HCT116 (cell line): ENCODE results near the gene NEDD4L. TPM values are rescaled to one million over a fixed set of nuclear protein-coding genes. Genes with fewer than 3 reads are reported as not detected.

Experiments used
- ATAC-seq: fragments of 200-7000 bp; cut with Tn5 transposase; 2 replicates; pipeline ENCODE4 v1.9.1; 2020; ENCODE audit warnings: mild to moderate bottlenecking, moderate library complexity
- Bru-seq: library from RNA; stranded (reverse); fragments of 400-500 nt; gene quantifications from one replicate; lab custom pipeline; 2021; lab: Mats Ljungman, UMichigan
- BruChase-seq, 2 experiments: library from RNA; stranded (reverse); fragments of 400-500 nt; gene quantifications; one replicate each; lab custom pipeline; 2021; lab: Mats Ljungman, UMichigan
- BruUV-seq: library from RNA; stranded (reverse); fragments of 400-500 nt; replicated peaks from 2 replicates; lab custom pipeline; 2021; lab: Mats Ljungman, UMichigan
- CTCF ChIA-PET: fragments of 300-600 bp; sonication (Branson Sonifier 250); formaldehyde crosslinking; loops from one replicate; lab custom pipeline; 2021; ENCODE audit warnings: antibody characterized with exemption; lab: Charles Lee
- POLR2A ChIA-PET: fragments of 300-600, 350-600 bp; sonication (Branson Sonifier 250); formaldehyde crosslinking; loops from one replicate; lab custom pipeline; 2021; ENCODE audit warnings: antibody characterized with exemption; lab: Charles Lee
- RAD21 ChIA-PET, 2 experiments: fragments of 300-600 bp; sonication (Branson Sonifier 250); formaldehyde crosslinking; loops; one replicate each; lab custom pipeline; 2023; ENCODE audit warnings: low total read pairs in 2 of 2; ENCODE audit not compliant: uncharacterized antibody in 2 of 2, unreplicated experiment in 2 of 2, low non-redundant PET in 1 of 2; lab: Charles Lee
- DNase-seq: peaks from one replicate; pipeline ENCODE4 v3.0.0-alpha.2; 2010; ENCODE audit warnings: low read depth, low spot score
- H2AFZ ChIP-seq: fragments of 200-600 bp; shearing (Covaris generic), sonication (generic); 2 replicates; pipeline ENCODE4 v1.6.1; 2017; ENCODE audit warnings: low read depth, mixed run types, mixed read lengths, antibody characterized with exemption, low read length; ENCODE audit not compliant: poor library complexity, severe bottlenecking
- H3K27ac ChIP-seq: 2 replicates; pipeline ENCODE4 v1.5.1; 2012; ENCODE audit warnings: low read depth, low read length
- H3K27me3 ChIP-seq: fragments of 200-600 bp; sonication (generic); 2 replicates; pipeline ENCODE4 v1.6.1; 2016; ENCODE audit warnings: mixed run types, low read length, mixed read lengths; ENCODE audit not compliant: insufficient read depth
- H3K36me3 ChIP-seq, 2 experiments: fragments of 200-500 bp in 1 of 2; fragments of 200-600 bp in 1 of 2; sonication (Bioruptor generic) in 1 of 2; sonication (generic) in 1 of 2; 2 replicates each; pipeline versions ENCODE4 v1.5.1 to v1.6.1; 2014 to 2016; ENCODE audit warnings: low read length in 2 of 2, inconsistent platforms in 1 of 2, mixed read lengths in 1 of 2, mixed run types in 1 of 2; ENCODE audit not compliant: insufficient read depth in 2 of 2, control insufficient read depth in 1 of 2
- H3K4me1 ChIP-seq, 2 experiments: fragments of 200-600 bp in 1 of 2; sonication (generic) in 1 of 2; 2 replicates each; pipeline versions ENCODE4 v1.5.1 to v1.6.1; 2012 to 2017; ENCODE audit warnings: low read length in 2 of 2, inconsistent platforms in 1 of 2, mild to moderate bottlenecking in 1 of 2, mixed read lengths in 1 of 2, mixed run types in 1 of 2, moderate library complexity in 1 of 2; ENCODE audit not compliant: insufficient read depth in 2 of 2, control insufficient read depth in 1 of 2
- H3K4me2 ChIP-seq: fragments of 200-600 bp; sonication (generic); 2 replicates; pipeline ENCODE4 v1.6.1; 2017; ENCODE audit warnings: mixed run types, low read length, mixed read lengths
- H3K4me3 ChIP-seq, 2 experiments: fragments of 200-600 bp in 1 of 2; sonication (generic) in 1 of 2; replicated peaks in 1 of 2; 2 replicates each; pipeline ENCODE4 v1.5.1; 2011 to 2016; ENCODE audit warnings: low read length in 2 of 2, control low read depth in 1 of 2, low read depth in 1 of 2, mild to moderate bottlenecking in 1 of 2, mixed read lengths in 1 of 2, mixed run types in 1 of 2
- H3K79me2 ChIP-seq: fragments of 200-600 bp; sonication (generic); 2 replicates; pipeline ENCODE4 v1.6.1; 2017; ENCODE audit warnings: mild to moderate bottlenecking, mixed run types, low read length, moderate library complexity, mixed read lengths; ENCODE audit not compliant: insufficient read depth
- H3K9ac ChIP-seq: fragments of 200-600 bp; sonication (generic); 2 replicates; pipeline ENCODE4 v1.6.1; 2016; ENCODE audit warnings: low read length, mixed read lengths
- H3K9me2 ChIP-seq: fragments of 200-600 bp; sonication (generic), shearing (Covaris generic); 2 replicates; pipeline ENCODE4 v1.6.1; 2017; ENCODE audit warnings: mixed run types, mild to moderate bottlenecking, moderate library complexity; ENCODE audit not compliant: insufficient read depth
- H3K9me3 ChIP-seq, 2 experiments: fragments of 200-500 bp in 1 of 2; fragments of 200-600 bp in 1 of 2; sonication (Bioruptor generic) in 1 of 2; sonication (generic) in 1 of 2; 2 replicates each; pipeline ENCODE4 v1.6.1; 2014 to 2017; ENCODE audit warnings: low read length in 2 of 2, mixed read lengths in 2 of 2, inconsistent platforms in 1 of 2, low read depth in 1 of 2, mild to moderate bottlenecking in 1 of 2, mixed run types in 1 of 2, moderate library complexity in 1 of 2; ENCODE audit not compliant: control insufficient read depth in 1 of 2, insufficient read depth in 1 of 2
- H4K20me1 ChIP-seq: fragments of 200-600 bp; sonication (generic), shearing (Covaris generic); 2 replicates; pipeline ENCODE4 v1.6.1; 2017; ENCODE audit warnings: mixed run types, mild to moderate bottlenecking, moderate library complexity; ENCODE audit not compliant: insufficient read depth
- CEBPB ChIP-seq: IDR thresholded peaks from 2 replicates; pipeline ENCODE4 v1.6.1; 2012; ENCODE audit warnings: low read depth
- EGR1 ChIP-seq: IDR thresholded peaks from 2 replicates; pipeline ENCODE4 v1.6.1; 2012; ENCODE audit warnings: low read depth
- POLR2AphosphoS5 ChIP-seq: IDR thresholded peaks from 2 replicates; pipeline ENCODE4 v1.6.1; 2011; ENCODE audit warnings: mild to moderate bottlenecking, low read depth, low read length, moderate library complexity
- RAD21 ChIP-seq: IDR thresholded peaks from 2 replicates; pipeline ENCODE4 v1.6.1; 2012; ENCODE audit warnings: low read depth, mild to moderate bottlenecking
- YY1 ChIP-seq: IDR thresholded peaks from 2 replicates; pipeline ENCODE4 v1.6.1; 2011; ENCODE audit warnings: low read length, low read depth, moderate library complexity, mild to moderate bottlenecking; ENCODE audit not compliant: insufficient replicate concordance; ENCODE audit errors: extremely low read depth
- intact Hi-C: fragments of 100-400 bp; cut with micrococcal nuclease; formaldehyde crosslinking; loops from 2 replicates; pipeline ENCODE4 v1.10.0; 2022
- long read RNA-seq: library from polyadenylated mRNA; unstranded; transcript quantifications from one replicate; pipeline ENCODE4 v2.0.0, GENCODE V29; 2021; ENCODE audit not compliant: unreplicated experiment
- polyA plus RNA-seq: library from polyadenylated mRNA; unstranded; fragments of >200 nt; gene quantifications from 2 replicates; pipeline ENCODE4 v1.2.1, GENCODE V29; 2012; ENCODE audit warnings: missing spikeins
- total RNA-seq: library from RNA; stranded (reverse); gene quantifications from one replicate; pipeline ENCODE4 v1.2.1, GENCODE V29; 2021; ENCODE audit not compliant: unreplicated experiment
- TF ChIP-seq, protein P1 (sequence below), 3 experiments: fragments of 200-600 bp in 1 of 3; sonication (generic) in 1 of 3; IDR thresholded peaks in 2 of 3; conservative IDR thresholded peaks in 1 of 3; 2 replicates each; pipeline ENCODE4 v1.5.1; 2012 to 2017; ENCODE audit warnings: low read depth in 2 of 3, low read length in 2 of 3, antibody characterized with exemption in 1 of 3, borderline replicate concordance in 1 of 3, control low read depth in 1 of 3, mild to moderate bottlenecking in 1 of 3, mixed read lengths in 1 of 3, mixed run types in 1 of 3, moderate library complexity in 1 of 3; ENCODE audit not compliant: insufficient read depth in 1 of 3

NEDD4L gene
- total RNA-seq (41.5 TPM), Bru-seq, nascent RNA (percentile 72 among the genes with signal in this experiment), BruChase-seq, experiment 1, labeled RNA remaining after a 6-hour chase (percentile 56 among the genes with signal in this experiment), BruChase-seq, experiment 2, labeled RNA remaining after a 2-hour chase (percentile 56 among the genes with signal in this experiment)
- 36.1 and 48.4 TPM in 2 replicates for polyA plus RNA-seq
- long read RNA-seq, full-length matches to known transcripts, result 7 of 30 reads
- long read RNA-seq, partial matches to known transcripts, result 13 of 30 reads
- long read RNA-seq, other reads (novel, unspliced or antisense), result 10 of 30 reads

DNA sequence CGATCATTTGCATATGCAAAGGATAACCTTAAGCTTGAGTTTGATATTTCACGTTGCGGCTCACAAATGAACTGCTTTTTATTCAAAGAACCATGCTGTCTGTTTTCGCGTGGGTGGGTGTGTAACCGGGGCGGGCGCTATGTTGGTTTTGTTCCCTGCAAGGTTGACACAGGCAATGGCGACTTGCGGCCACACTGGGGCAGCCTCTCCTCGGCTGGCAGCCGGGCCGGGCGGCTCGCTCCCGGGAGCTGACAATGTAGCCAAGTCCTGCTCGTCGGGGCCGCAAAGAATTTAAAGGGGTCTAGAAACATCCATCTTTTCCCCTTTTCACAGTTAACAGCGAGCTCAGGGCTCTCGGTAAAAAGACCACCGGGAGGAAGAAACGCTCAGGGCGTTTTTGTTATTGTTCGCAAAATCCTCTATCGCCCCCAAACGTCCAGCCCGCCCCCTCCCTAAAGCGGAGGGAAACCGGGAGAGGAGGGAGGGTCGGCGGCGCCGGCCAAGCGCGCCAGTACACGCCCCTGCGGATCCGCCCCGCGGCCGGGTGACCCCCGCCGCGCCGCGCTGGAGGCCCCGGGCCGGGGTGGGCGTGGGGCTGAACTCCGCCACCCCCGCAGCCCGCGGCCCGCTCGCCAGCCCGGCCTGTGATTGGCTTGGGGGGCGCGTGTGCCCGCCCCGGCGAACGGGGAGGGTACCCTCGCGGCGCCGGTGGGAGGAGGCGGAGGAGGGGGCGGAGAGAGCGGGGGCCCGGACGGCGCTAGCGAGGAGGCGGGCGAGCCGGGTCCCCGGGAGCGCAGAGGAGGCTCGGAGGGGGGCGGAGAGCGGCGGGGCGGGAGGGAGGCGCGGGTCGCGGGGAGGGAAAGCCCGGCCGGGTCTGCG lies at the start of gene NEDD4L:
NEDD4L (plus strand) TSS at position 736 of the 879 bp plus-strand sequence. CDS start 435 bp downstream, outside the sequence.
- no peaks in the 10 kb centered on the region for H3K9me3 ChIP-seq
- no peaks in the 10 kb centered on the region for H3K36me3 ChIP-seq
- peak within 1 kb of the TSS; percentile 63 for H3K9ac ChIP-seq
- DNase-seq, result peak; percentile 68
- H3K79me2 ChIP-seq, result no peaks in the 10 kb centered on the region
- H3K27ac ChIP-seq, result peak within 1 kb of the TSS; percentile 82
- H4K20me1 ChIP-seq, result no peaks in the 10 kb centered on the region
- H2AFZ ChIP-seq, result peak within 1 kb of the TSS; percentile 82
- peak; percentile 81 for ATAC-seq
- peak within 1 kb of the TSS; percentile 99 for H3K4me2 ChIP-seq
- H3K9me2 ChIP-seq, result no peaks in the 10 kb centered on the region
- H3K27me3 ChIP-seq, result no peaks in the 10 kb centered on the region
- peaks cover 11 to 21% of the 10 kb centered on the region in 2 experiments; a peak in 3 of 4 replicates for H3K4me1 ChIP-seq
- TF ChIP-seq, protein P1, sequence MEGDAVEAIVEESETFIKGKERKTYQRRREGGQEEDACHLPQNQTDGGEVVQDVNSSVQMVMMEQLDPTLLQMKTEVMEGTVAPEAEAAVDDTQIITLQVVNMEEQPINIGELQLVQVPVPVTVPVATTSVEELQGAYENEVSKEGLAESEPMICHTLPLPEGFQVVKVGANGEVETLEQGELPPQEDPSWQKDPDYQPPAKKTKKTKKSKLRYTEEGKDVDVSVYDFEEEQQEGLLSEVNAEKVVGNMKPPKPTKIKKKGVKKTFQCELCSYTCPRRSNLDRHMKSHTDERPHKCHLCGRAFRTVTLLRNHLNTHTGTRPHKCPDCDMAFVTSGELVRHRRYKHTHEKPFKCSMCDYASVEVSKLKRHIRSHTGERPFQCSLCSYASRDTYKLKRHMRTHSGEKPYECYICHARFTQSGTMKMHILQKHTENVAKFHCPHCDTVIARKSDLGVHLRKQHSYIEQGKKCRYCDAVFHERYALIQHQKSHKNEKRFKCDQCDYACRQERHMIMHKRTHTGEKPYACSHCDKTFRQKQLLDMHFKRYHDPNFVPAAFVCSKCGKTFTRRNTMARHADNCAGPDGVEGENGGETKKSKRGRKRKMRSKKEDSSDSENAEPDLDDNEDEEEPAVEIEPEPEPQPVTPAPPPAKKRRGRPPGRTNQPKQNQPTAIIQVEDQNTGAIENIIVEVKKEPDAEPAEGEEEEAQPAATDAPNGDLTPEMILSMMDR (IDR thresholded peaks at IDR 0.05 in 2 of 3, conservative IDR thresholded peaks at IDR 0.05 in 1 of 3; ENCODE audit: borderline replicate concordance in 1 of 3, insufficient read depth in 1 of 3, low read depth in 2 of 3, low read length in 2 of 3), result peak; percentile 80 to 85 (median 85)
- TF ChIP-seq CEBPB (no peak), POLR2AphosphoS5 (peak; percentile 44), RAD21 (peak; percentile 93), YY1 (peak; percentile 36), EGR1 (peak; percentile 91)
- BruUV-seq, result no TSS peak
- peak within 1 kb of the TSS; percentile 80 to 81 for H3K4me3 ChIP-seq
- ChIA-PET POLR2A (interaction anchor here (0.7 to 1.0 kb wide), 3 partner anchors 76 to 137 kb away, joined by 3 read pairs; no protein-coding TSS in a partner anchor), RAD21 (interaction anchor here (0.5 to 1.6 kb wide), 2 partner anchors 78 to 83 kb away, joined by 3 to 8 read pairs (median 5); no protein-coding TSS in a partner anchor), CTCF (interaction anchor here (0.7 to 3.4 kb wide), 17 partner anchors 8 to 720 kb away, joined by 3 to 43 read pairs (median 5); no protein-coding TSS in a partner anchor)
- intact Hi-C loops, result loop anchor here (1.0 to 5.0 kb wide), 7 partner anchors 79 to 411 kb away; no protein-coding TSS in a partner anchor
